ENCODE measurements around the gene POR.
A peak's percentile ranks its signal among the peaks of the same experiment; 100 is the strongest.
"Not testable (repeated sequence)": the region's sequence is repeated elsewhere in the genome, so short reads cannot be mapped to it uniquely, and the experiment has no call there.

The POR gene

GRCh38 chr7:75905785-75906604 lies 9.0 kb upstream of the POR start:
- no peak overlapping the region for H3K27ac ChIP-seq (ENCODE audit: low read length, poor library complexity, severe bottlenecking)
- H2AFZ ChIP-seq (ENCODE audit: low read depth, low read length), result peak overlapping the region; percentile 18
- H3K36me3 ChIP-seq (ENCODE audit: control insufficient read depth in 1 of 2, insufficient read depth in 2 of 2, low read depth in 1 of 2, low read length in 2 of 2), result no peaks in the 10 kb centered on the region
- no peak overlapping the region for H3K4ac ChIP-seq (ENCODE audit: low read depth in 1 of 2, low read length in 2 of 2)
- H3K9ac ChIP-seq (ENCODE audit: low read length), result peak overlapping the region; percentile 63
- peak overlapping the region in 1 of 2 experiments; percentile 24 for H2BK12ac ChIP-seq (ENCODE audit: low read length in 2 of 2)
- peak overlapping the region in 1 of 2 experiments; percentile 1 for H3K18ac ChIP-seq (ENCODE audit: low read depth in 1 of 2, low read length in 2 of 2)
- H4K8ac ChIP-seq (ENCODE audit: low read length), result peak overlapping the region; percentile 29
- no peaks in the 10 kb centered on the region for H3K27me3 ChIP-seq (ENCODE audit: control insufficient read depth in 1 of 2, insufficient read depth in 1 of 2, low read length in 2 of 2)
- H2AK5ac ChIP-seq (ENCODE audit: low read length, severe bottlenecking), result no peak overlapping the region
- H3K4me3 ChIP-seq (ENCODE audit: insufficient read depth in 1 of 2, low read depth in 1 of 2, low read length in 2 of 2), result peak overlapping the region in 1 of 2 experiments; percentile 3
- no peaks in the 10 kb centered on the region for H3K9me3 ChIP-seq (ENCODE audit: control insufficient read depth, low read length)
- no peaks in the 10 kb centered on the region for H3K79me1 ChIP-seq (replicated peaks; ENCODE audit: low read length, poor library complexity, severe bottlenecking)
- no peak overlapping the region for H2BK15ac ChIP-seq (ENCODE audit: low read depth, poor library complexity, severe bottlenecking)
- H4K91ac ChIP-seq (ENCODE audit: low read length), result no peak overlapping the region
- peaks cover 7% of the 10 kb centered on the region for H3K4me1 ChIP-seq (ENCODE audit: control insufficient read depth, insufficient read depth, low read depth, low read length)
- H3K14ac ChIP-seq (ENCODE audit: low read length in 2 of 2), result peak overlapping the region in 1 of 2 experiments; percentile 83
- peak overlapping the region in 1 of 2 experiments; percentile 41 for H3K23ac ChIP-seq (ENCODE audit: low read length in 2 of 2)
- H2BK120ac ChIP-seq (ENCODE audit: low read depth, low read length), result no peak overlapping the region
- H2BK5ac ChIP-seq (ENCODE audit: low read depth, low read length, poor library complexity, severe bottlenecking), result no peak overlapping the region
- 70% methylated on average over 12 of the region's 17 CpGs for WGBS
- peak; percentile 84 for DNase-seq
- no peak overlapping the region for H3K4me2 ChIP-seq (ENCODE audit: low read length, poor library complexity, severe bottlenecking)

- WGBS, result 95% methylated on average over 8 of the region's 10 CpGs
These were observed 7.8 kb upstream of the POR start for GRCh38 chr7:75906991-75907667.

GRCh38 chr7:75907668-75908039 lies 7.3 kb upstream of the POR start:
- H3K4me1 ChIP-seq (ENCODE audit: control insufficient read depth, insufficient read depth, low read depth, low read length); H3K9me3 ChIP-seq (ENCODE audit: control insufficient read depth, low read length); H2AK5ac ChIP-seq (ENCODE audit: low read length, severe bottlenecking); H3K36me3 ChIP-seq (ENCODE audit: control insufficient read depth in 1 of 2, insufficient read depth in 2 of 2, low read depth in 1 of 2, low read length in 2 of 2); H3K14ac ChIP-seq (ENCODE audit: low read length in 2 of 2); H3K9ac ChIP-seq (ENCODE audit: low read length); DNase-seq; H3K4ac ChIP-seq (ENCODE audit: low read depth in 1 of 2, low read length in 2 of 2); H3K4me3 ChIP-seq (ENCODE audit: insufficient read depth in 1 of 2, low read depth in 1 of 2, low read length in 2 of 2); H4K91ac ChIP-seq (ENCODE audit: low read length); H2BK5ac ChIP-seq (ENCODE audit: low read depth, low read length, poor library complexity, severe bottlenecking); H3K27me3 ChIP-seq (ENCODE audit: control insufficient read depth in 1 of 2, insufficient read depth in 1 of 2, low read length in 2 of 2); H3K23ac ChIP-seq (ENCODE audit: low read length in 2 of 2); H2BK120ac ChIP-seq (ENCODE audit: low read depth, low read length); H3K18ac ChIP-seq (ENCODE audit: low read depth in 1 of 2, low read length in 2 of 2); H4K8ac ChIP-seq (ENCODE audit: low read length); H3K27ac ChIP-seq (ENCODE audit: low read length, poor library complexity, severe bottlenecking); H2AFZ ChIP-seq (ENCODE audit: low read depth, low read length); H3K4me2 ChIP-seq (ENCODE audit: low read length, poor library complexity, severe bottlenecking); H3K79me1 ChIP-seq (replicated peaks; ENCODE audit: low read length, poor library complexity, severe bottlenecking); H2BK15ac ChIP-seq (ENCODE audit: low read depth, poor library complexity, severe bottlenecking); H2BK12ac ChIP-seq (ENCODE audit: low read length in 2 of 2): not testable (repeated sequence)
- WGBS, result 97% methylated on average over 6 of the region's 9 CpGs

More at GRCh38 chr7:75906991-75907667, 7.8 kb upstream of the POR start:
- Histone ChIP-seq H3K4me3 (ENCODE audit: insufficient read depth in 1 of 2, low read depth in 1 of 2, low read length in 2 of 2) (no peak overlapping the region), H3K4me1 (ENCODE audit: control insufficient read depth, insufficient read depth, low read depth, low read length) (peaks cover 7% of the 10 kb centered on the region), H2BK5ac (ENCODE audit: low read depth, low read length, poor library complexity, severe bottlenecking) (no peak overlapping the region), H3K18ac (ENCODE audit: low read depth in 1 of 2, low read length in 2 of 2) (no peak overlapping the region), H4K91ac (ENCODE audit: low read length) (no peak overlapping the region), H2BK12ac (ENCODE audit: low read length in 2 of 2) (no peak overlapping the region), H3K4ac (ENCODE audit: low read depth in 1 of 2, low read length in 2 of 2) (no peak overlapping the region), H3K14ac (ENCODE audit: low read length in 2 of 2) (no peak overlapping the region), H2BK15ac (ENCODE audit: low read depth, poor library complexity, severe bottlenecking) (no peak overlapping the region), H3K27ac (ENCODE audit: low read length, poor library complexity, severe bottlenecking) (no peak overlapping the region), H3K27me3 (ENCODE audit: control insufficient read depth in 1 of 2, insufficient read depth in 1 of 2, low read length in 2 of 2) (no peaks in the 10 kb centered on the region), H3K23ac (ENCODE audit: low read length in 2 of 2) (no peak overlapping the region), H2BK120ac (ENCODE audit: low read depth, low read length) (no peak overlapping the region), H3K4me2 (ENCODE audit: low read length, poor library complexity, severe bottlenecking) (no peak overlapping the region), H3K9me3 (ENCODE audit: control insufficient read depth, low read length) (no peaks in the 10 kb centered on the region), H4K8ac (ENCODE audit: low read length) (no peak overlapping the region), H3K36me3 (ENCODE audit: control insufficient read depth in 1 of 2, insufficient read depth in 2 of 2, low read depth in 1 of 2, low read length in 2 of 2) (no peaks in the 10 kb centered on the region), H3K79me1 (replicated peaks; ENCODE audit: low read length, poor library complexity, severe bottlenecking) (no peaks in the 10 kb centered on the region), H2AFZ (ENCODE audit: low read depth, low read length) (no peak overlapping the region), H3K9ac (ENCODE audit: low read length) (no peak overlapping the region), H2AK5ac (ENCODE audit: low read length, severe bottlenecking) (no peak overlapping the region)
- no peak for DNase-seq

- Histone ChIP-seq H2BK15ac (ENCODE audit: low read depth, poor library complexity, severe bottlenecking) (no peak overlapping the region), H4K91ac (ENCODE audit: low read length) (no peak overlapping the region), H3K27me3 (ENCODE audit: control insufficient read depth in 1 of 2, insufficient read depth in 1 of 2, low read length in 2 of 2) (no peaks in the 10 kb centered on the region), H3K4me3 (ENCODE audit: insufficient read depth in 1 of 2, low read depth in 1 of 2, low read length in 2 of 2) (no peak overlapping the region), H3K27ac (ENCODE audit: low read length, poor library complexity, severe bottlenecking) (no peak overlapping the region), H2BK5ac (ENCODE audit: low read depth, low read length, poor library complexity, severe bottlenecking) (no peak overlapping the region), H3K9ac (ENCODE audit: low read length) (no peak overlapping the region), H3K4ac (ENCODE audit: low read depth in 1 of 2, low read length in 2 of 2) (no peak overlapping the region), H3K18ac (ENCODE audit: low read depth in 1 of 2, low read length in 2 of 2) (no peak overlapping the region), H3K14ac (ENCODE audit: low read length in 2 of 2) (no peak overlapping the region), H2BK12ac (ENCODE audit: low read length in 2 of 2) (no peak overlapping the region), H3K4me1 (ENCODE audit: control insufficient read depth, insufficient read depth, low read depth, low read length) (peaks cover 13% of the 10 kb centered on the region), H2AFZ (ENCODE audit: low read depth, low read length) (no peak overlapping the region), H4K8ac (ENCODE audit: low read length) (no peak overlapping the region), H3K36me3 (ENCODE audit: control insufficient read depth in 1 of 2, insufficient read depth in 2 of 2, low read depth in 1 of 2, low read length in 2 of 2) (no peaks in the 10 kb centered on the region), H2BK120ac (ENCODE audit: low read depth, low read length) (no peak overlapping the region), H3K79me1 (replicated peaks; ENCODE audit: low read length, poor library complexity, severe bottlenecking) (peaks cover 5% of the 10 kb centered on the region), H2AK5ac (ENCODE audit: low read length, severe bottlenecking) (no peak overlapping the region), H3K23ac (ENCODE audit: low read length in 2 of 2) (no peak overlapping the region), H3K9me3 (ENCODE audit: control insufficient read depth, low read length) (no peaks in the 10 kb centered on the region), H3K4me2 (ENCODE audit: low read length, poor library complexity, severe bottlenecking) (no peak overlapping the region)
- 86% methylated on average over 5 of the region's 5 CpGs for WGBS
- DNase-seq, result no peak
These were observed 5.3 kb upstream of the POR start for GRCh38 chr7:75909521-75910132.

Data from mesenchymal stem cell (in vitro differentiated cells and primary cell).